Measurements from ENCODE around the gene SMOC1. TPM values are rescaled to one million over a fixed set of nuclear protein-coding genes. Genes with fewer than 3 reads are reported as not detected.

SMOC1 gene
- polyA plus RNA-seq, 3 donors = not detected

DNA sequence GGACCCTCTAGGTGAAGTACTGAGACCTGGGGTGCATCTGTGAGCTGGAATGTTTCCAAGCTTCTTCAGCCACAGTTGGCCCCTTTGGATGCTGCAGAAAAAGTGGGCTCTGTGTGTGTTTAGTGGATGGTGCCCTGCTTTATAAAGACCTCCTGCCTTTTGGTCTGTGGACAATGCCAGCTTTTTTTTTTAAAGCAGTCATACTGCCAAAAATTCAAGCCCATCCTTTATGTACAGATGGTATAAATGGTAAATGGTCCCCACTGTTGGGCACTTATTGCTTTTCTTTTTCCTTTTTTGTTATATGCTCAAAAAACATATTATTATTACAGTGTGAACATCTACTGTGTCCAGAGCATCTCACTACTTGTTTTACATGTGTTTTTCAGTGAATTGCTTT is 81.1 kb downstream of the SMOC1 start:
- H3K27me3 ChIP-seq (ENCODE audit: control insufficient read depth in 2 of 2, insufficient read depth in 2 of 2, low read length in 2 of 2) = peaks cover 0 to 5% of the 10 kb centered on the region in 2 donors
- H3K27me3 Mint-ChIP-seq (ENCODE audit: low read depth in 3 of 3) = peaks cover 5 to 8% (median 7%) of the 10 kb centered on the region in 3 donors
- H3K4me1 ChIP-seq (ENCODE audit: control insufficient read depth in 1 of 2, insufficient read depth in 2 of 2, low read length in 2 of 2) = no peaks in the 10 kb centered on the region
- no peak for TF ChIP-seq CTCF (IDR thresholded peaks at IDR 0.05)
- intact Hi-C loops (cut with micrococcal nuclease) = no loop called here
- H3K4me2 ChIP-seq (replicated peaks; ENCODE audit: extremely low read depth, low read length, poor library complexity, severe bottlenecking) = no peak overlapping the region
- H3K27ac ChIP-seq (ENCODE audit: low read depth in 1 of 2, low read length in 2 of 2) = no peak overlapping the region
- H3K9me3 Mint-ChIP-seq = no peaks in the 10 kb centered on the region
- no peaks in the 10 kb centered on the region for H3K9me3 ChIP-seq (replicated peaks in 1 of 2; ENCODE audit: control insufficient read depth in 1 of 2, insufficient read depth in 1 of 2, low read length in 2 of 2)
- H3K9ac ChIP-seq (ENCODE audit: insufficient read depth, low read length, poor library complexity, severe bottlenecking) = no peak overlapping the region
- no peaks in the 10 kb centered on the region for H3K79me2 ChIP-seq (ENCODE audit: insufficient read depth, low read length)
- no peak overlapping the region for H3K4me3 ChIP-seq (replicated peaks in 1 of 3; ENCODE audit: low read depth in 2 of 3, low read length in 3 of 3)
- no peaks in the 10 kb centered on the region for H4K20me1 ChIP-seq (ENCODE audit: insufficient read depth, low read length)
- no peak overlapping the region for H2AFZ ChIP-seq (ENCODE audit: insufficient read depth, low read depth, low read length, poor library complexity, severe bottlenecking)
- no peaks in the 10 kb centered on the region for H3K4me1 Mint-ChIP-seq
- no peaks in the 10 kb centered on the region for H3K36me3 Mint-ChIP-seq
- H3K4me3 Mint-ChIP-seq = no peak overlapping the region
- no peaks in the 10 kb centered on the region for H3K36me3 ChIP-seq (replicated peaks in 1 of 2; ENCODE audit: control insufficient read depth in 1 of 2, insufficient read depth in 2 of 2, low read length in 2 of 2)
- no peak overlapping the region for H3K27ac Mint-ChIP-seq
- no peak for DNase-seq

GRCh38 chr14:69963966-69964365 is 84.8 kb downstream of the SMOC1 start:
- DNase-seq = no peak
- 100% methylated on average over 1 of the region's 4 CpGs for WGBS (ENCODE audit: insufficient coverage)
- Histone ChIP-seq H3K36me3 (replicated peaks in 1 of 2; ENCODE audit: control insufficient read depth in 1 of 2, insufficient read depth in 2 of 2, low read length in 2 of 2) (no peaks in the 10 kb centered on the region), H3K9ac (ENCODE audit: insufficient read depth, low read length, poor library complexity, severe bottlenecking) (no peak overlapping the region), H3K4me1 (ENCODE audit: control insufficient read depth in 1 of 2, insufficient read depth in 2 of 2, low read length in 2 of 2) (no peaks in the 10 kb centered on the region), H3K9me3 (replicated peaks in 1 of 2; ENCODE audit: control insufficient read depth in 1 of 2, insufficient read depth in 1 of 2, low read length in 2 of 2) (no peaks in the 10 kb centered on the region), H3K79me2 (ENCODE audit: insufficient read depth, low read length) (no peaks in the 10 kb centered on the region), H3K4me2 (replicated peaks; ENCODE audit: extremely low read depth, low read length, poor library complexity, severe bottlenecking) (no peak overlapping the region), H4K20me1 (ENCODE audit: insufficient read depth, low read length) (no peaks in the 10 kb centered on the region), H3K27ac (ENCODE audit: low read depth in 1 of 2, low read length in 2 of 2) (no peak overlapping the region), H2AFZ (ENCODE audit: insufficient read depth, low read depth, low read length, poor library complexity, severe bottlenecking) (no peak overlapping the region), H3K4me3 (replicated peaks in 1 of 3; ENCODE audit: low read depth in 2 of 3, low read length in 3 of 3) (no peak overlapping the region), H3K27me3 (ENCODE audit: control insufficient read depth in 2 of 2, insufficient read depth in 2 of 2, low read length in 2 of 2) (peaks cover 0 to 5% of the 10 kb centered on the region in 2 donors)
- H3K9me3 Mint-ChIP-seq = no peaks in the 10 kb centered on the region
- H3K27ac Mint-ChIP-seq = peak overlapping the region in 2 of 7 donors; percentile 15 to 76
- peaks cover 2 to 9% (median 7%) of the 10 kb centered on the region in 3 donors for H3K27me3 Mint-ChIP-seq (ENCODE audit: low read depth in 3 of 3)
- intact Hi-C loops (cut with micrococcal nuclease) = no loop called here
- TF ChIP-seq CTCF (IDR thresholded peaks at IDR 0.05) = no peak
- no peak overlapping the region for H3K4me3 Mint-ChIP-seq
- no peaks in the 10 kb centered on the region for H3K4me1 Mint-ChIP-seq
- no peaks in the 10 kb centered on the region for H3K36me3 Mint-ChIP-seq
